HCT116 (cell line): ENCODE measurements around the gene MAPK4. TPM values are rescaled to one million over a fixed set of nuclear protein-coding genes. Genes with fewer than 3 reads are reported as not detected.

ENCODE experiments used
- ATAC-seq: fragments of 200-7000 bp; cut with Tn5 transposase; 2 replicates; pipeline ENCODE4 v1.9.1; 2020; ENCODE audit warnings: mild to moderate bottlenecking, moderate library complexity
- BruUV-seq: library from RNA; stranded (reverse); fragments of 400-500 nt; replicated peaks from 2 replicates; lab custom pipeline; 2021; lab: Mats Ljungman, UMichigan
- CTCF ChIA-PET: fragments of 300-600 bp; sonication (Branson Sonifier 250); formaldehyde crosslinking; loops from one replicate; lab custom pipeline; 2021; ENCODE audit warnings: antibody characterized with exemption; lab: Charles Lee
- POLR2A ChIA-PET: fragments of 300-600, 350-600 bp; sonication (Branson Sonifier 250); formaldehyde crosslinking; loops from one replicate; lab custom pipeline; 2021; ENCODE audit warnings: antibody characterized with exemption; lab: Charles Lee
- RAD21 ChIA-PET, 2 experiments: fragments of 300-600 bp; sonication (Branson Sonifier 250); formaldehyde crosslinking; loops; one replicate each; lab custom pipeline; 2023; ENCODE audit warnings: low total read pairs in 2 of 2; ENCODE audit not compliant: uncharacterized antibody in 2 of 2, unreplicated experiment in 2 of 2, low non-redundant PET in 1 of 2; lab: Charles Lee
- DNase-seq: peaks from one replicate; pipeline ENCODE4 v3.0.0-alpha.2; 2010; ENCODE audit warnings: low read depth, low spot score
- H2AFZ ChIP-seq: fragments of 200-600 bp; shearing (Covaris generic), sonication (generic); 2 replicates; pipeline ENCODE4 v1.6.1; 2017; ENCODE audit warnings: low read depth, mixed run types, mixed read lengths, antibody characterized with exemption, low read length; ENCODE audit not compliant: poor library complexity, severe bottlenecking
- H3K27ac ChIP-seq: 2 replicates; pipeline ENCODE4 v1.5.1; 2012; ENCODE audit warnings: low read depth, low read length
- H3K27me3 ChIP-seq: fragments of 200-600 bp; sonication (generic); 2 replicates; pipeline ENCODE4 v1.6.1; 2016; ENCODE audit warnings: mixed run types, low read length, mixed read lengths; ENCODE audit not compliant: insufficient read depth
- H3K36me3 ChIP-seq, 2 experiments: fragments of 200-500 bp in 1 of 2; fragments of 200-600 bp in 1 of 2; sonication (Bioruptor generic) in 1 of 2; sonication (generic) in 1 of 2; 2 replicates each; pipeline versions ENCODE4 v1.5.1 to v1.6.1; 2014 to 2016; ENCODE audit warnings: low read length in 2 of 2, inconsistent platforms in 1 of 2, mixed read lengths in 1 of 2, mixed run types in 1 of 2; ENCODE audit not compliant: insufficient read depth in 2 of 2, control insufficient read depth in 1 of 2
- H3K4me1 ChIP-seq, 2 experiments: fragments of 200-600 bp in 1 of 2; sonication (generic) in 1 of 2; 2 replicates each; pipeline versions ENCODE4 v1.5.1 to v1.6.1; 2012 to 2017; ENCODE audit warnings: low read length in 2 of 2, inconsistent platforms in 1 of 2, mild to moderate bottlenecking in 1 of 2, mixed read lengths in 1 of 2, mixed run types in 1 of 2, moderate library complexity in 1 of 2; ENCODE audit not compliant: insufficient read depth in 2 of 2, control insufficient read depth in 1 of 2
- H3K4me2 ChIP-seq: fragments of 200-600 bp; sonication (generic); 2 replicates; pipeline ENCODE4 v1.6.1; 2017; ENCODE audit warnings: mixed run types, low read length, mixed read lengths
- H3K4me3 ChIP-seq, 2 experiments: fragments of 200-600 bp in 1 of 2; sonication (generic) in 1 of 2; replicated peaks in 1 of 2; 2 replicates each; pipeline ENCODE4 v1.5.1; 2011 to 2016; ENCODE audit warnings: low read length in 2 of 2, control low read depth in 1 of 2, low read depth in 1 of 2, mild to moderate bottlenecking in 1 of 2, mixed read lengths in 1 of 2, mixed run types in 1 of 2
- H3K79me2 ChIP-seq: fragments of 200-600 bp; sonication (generic); 2 replicates; pipeline ENCODE4 v1.6.1; 2017; ENCODE audit warnings: mild to moderate bottlenecking, mixed run types, low read length, moderate library complexity, mixed read lengths; ENCODE audit not compliant: insufficient read depth
- H3K9ac ChIP-seq: fragments of 200-600 bp; sonication (generic); 2 replicates; pipeline ENCODE4 v1.6.1; 2016; ENCODE audit warnings: low read length, mixed read lengths
- H3K9me2 ChIP-seq: fragments of 200-600 bp; sonication (generic), shearing (Covaris generic); 2 replicates; pipeline ENCODE4 v1.6.1; 2017; ENCODE audit warnings: mixed run types, mild to moderate bottlenecking, moderate library complexity; ENCODE audit not compliant: insufficient read depth
- H3K9me3 ChIP-seq, 2 experiments: fragments of 200-500 bp in 1 of 2; fragments of 200-600 bp in 1 of 2; sonication (Bioruptor generic) in 1 of 2; sonication (generic) in 1 of 2; 2 replicates each; pipeline ENCODE4 v1.6.1; 2014 to 2017; ENCODE audit warnings: low read length in 2 of 2, mixed read lengths in 2 of 2, inconsistent platforms in 1 of 2, low read depth in 1 of 2, mild to moderate bottlenecking in 1 of 2, mixed run types in 1 of 2, moderate library complexity in 1 of 2; ENCODE audit not compliant: control insufficient read depth in 1 of 2, insufficient read depth in 1 of 2
- H4K20me1 ChIP-seq: fragments of 200-600 bp; sonication (generic), shearing (Covaris generic); 2 replicates; pipeline ENCODE4 v1.6.1; 2017; ENCODE audit warnings: mixed run types, mild to moderate bottlenecking, moderate library complexity; ENCODE audit not compliant: insufficient read depth
- CBX3 ChIP-seq: IDR thresholded peaks from 2 replicates; pipeline ENCODE4 v1.6.1; 2012; ENCODE audit warnings: low read depth
- CTCF ChIP-seq, 3 experiments: fragments of 200-600 bp in 1 of 3; sonication (generic) in 1 of 3; IDR thresholded peaks in 2 of 3; conservative IDR thresholded peaks in 1 of 3; 2 replicates each; pipeline ENCODE4 v1.5.1; 2012 to 2017; ENCODE audit warnings: low read depth in 2 of 3, low read length in 2 of 3, antibody characterized with exemption in 1 of 3, borderline replicate concordance in 1 of 3, control low read depth in 1 of 3, mild to moderate bottlenecking in 1 of 3, mixed read lengths in 1 of 3, mixed run types in 1 of 3, moderate library complexity in 1 of 3; ENCODE audit not compliant: insufficient read depth in 1 of 3
- ELF1 ChIP-seq: IDR thresholded peaks from 2 replicates; pipeline ENCODE4 v1.6.1; 2012; ENCODE audit warnings: low read depth, borderline replicate concordance
- EZH2 ChIP-seq: fragments of 200-600 bp; sonication (generic); IDR thresholded peaks from 2 replicates; pipeline ENCODE4 v1.6.1; 2017; ENCODE audit warnings: antibody characterized with exemption, mixed run types
- EZH2phosphoT487 ChIP-seq: fragments of 200-600 bp; IDR thresholded peaks from 2 replicates; pipeline ENCODE4 v1.6.1; 2018; ENCODE audit warnings: antibody characterized with exemption, borderline replicate concordance
- MAX ChIP-seq: IDR thresholded peaks from 2 replicates; pipeline ENCODE4 v1.6.1; 2012
- SP1 ChIP-seq: IDR thresholded peaks from 2 replicates; pipeline ENCODE4 v1.6.1; 2012; ENCODE audit warnings: low read depth
- intact Hi-C: fragments of 100-400 bp; cut with micrococcal nuclease; formaldehyde crosslinking; loops from 2 replicates; pipeline ENCODE4 v1.10.0; 2022
- total RNA-seq: library from RNA; stranded (reverse); gene quantifications from one replicate; pipeline ENCODE4 v1.2.1, GENCODE V29; 2021; ENCODE audit not compliant: unreplicated experiment

The MAPK4 gene
- total RNA-seq, 1 experiment from 2014 or later: 0.89 TPM

GRCh38 chr18:50721451-50722120, 161.7 kb downstream of the MAPK4 start:
- ChIA-PET CTCF (no interaction called here), RAD21 (no interaction called here)
- H3K9me2 ChIP-seq: no peaks in the 10 kb centered on the region

GRCh38 chr18:50722311-50722710, 162.4 kb downstream of the MAPK4 start:
- no peak overlapping the region for H3K4me3 ChIP-seq
- no peaks in the 10 kb centered on the region for H3K4me1 ChIP-seq
- H3K79me2 ChIP-seq: no peaks in the 10 kb centered on the region
- no peak for DNase-seq
- no peaks in the 10 kb centered on the region for H3K9me2 ChIP-seq
- H3K9me3 ChIP-seq: no peaks in the 10 kb centered on the region
- H3K27ac ChIP-seq: no peak overlapping the region
- no peaks in the 10 kb centered on the region for H4K20me1 ChIP-seq
- ATAC-seq: peak; percentile 68
- POLR2A ChIA-PET: no interaction called here
- no peak overlapping the region for H3K9ac ChIP-seq
- H2AFZ ChIP-seq: no peak overlapping the region
- no peaks in the 10 kb centered on the region for H3K36me3 ChIP-seq
- CTCF ChIA-PET: no interaction called here
- H3K4me2 ChIP-seq: no peak overlapping the region
- intact Hi-C loops: no loop called here
- no peaks in the 10 kb centered on the region for H3K27me3 ChIP-seq
- no TSS peak for BruUV-seq
- RAD21 ChIA-PET: no interaction called here
- TF ChIP-seq CTCF (IDR thresholded peaks at IDR 0.05 in 2 of 3, conservative IDR thresholded peaks at IDR 0.05 in 1 of 3; ENCODE audit: borderline replicate concordance in 1 of 3, insufficient read depth in 1 of 3, low read depth in 2 of 3, low read length in 2 of 3) (peak in 1 of 3 experiments; percentile 11; a peak in 1 of 6 replicates), MAX (no peak)

More at GRCh38 chr18:50721451-50722120, 161.7 kb downstream of the MAPK4 start:
- H3K36me3 ChIP-seq: no peaks in the 10 kb centered on the region
- ATAC-seq (no peak), DNase-seq (no peak)
- no peaks in the 10 kb centered on the region for H3K4me1 ChIP-seq
- H3K4me2 ChIP-seq: no peak overlapping the region
- TF ChIP-seq CBX3: no peak
- no peak for TF ChIP-seq EZH2phosphoT487
- no peak for TF ChIP-seq SP1
- TF ChIP-seq ELF1: no peak
- TF ChIP-seq EZH2: no peak
- TF ChIP-seq MAX: no peak
- BruUV-seq: no TSS peak
- no peak overlapping the region for H3K4me3 ChIP-seq
- no peaks in the 10 kb centered on the region for H3K9me3 ChIP-seq
- H2AFZ ChIP-seq: no peak overlapping the region
- H3K9ac ChIP-seq: no peak overlapping the region
- no peak overlapping the region for H3K27ac ChIP-seq
- intact Hi-C loops: no loop called here
- POLR2A ChIA-PET: no interaction called here
- H3K27me3 ChIP-seq: no peaks in the 10 kb centered on the region
- no peaks in the 10 kb centered on the region for H3K79me2 ChIP-seq
- no peaks in the 10 kb centered on the region for H4K20me1 ChIP-seq
